Measurements from ENCODE around the gene MKLN1. TPM values are rescaled to one million over a fixed set of nuclear protein-coding genes. Genes with fewer than 3 reads are reported as not detected.

MKLN1 gene
- total RNA-seq, 1 experiment from 2014 or later = 34.3 TPM

GRCh38 chr7:131327049-131327625 lies 539 bp upstream of the MKLN1 start:
- H4K5ac ChIP-seq (ENCODE audit: insufficient read length, low read depth, low read length) = no peak overlapping the region
- no peak overlapping the region for H4K91ac ChIP-seq (ENCODE audit: insufficient read length, low read depth, low read length)
- no peaks in the 10 kb centered on the region; the same call in 1 of the 2 replicates for H3K27me3 Mint-ChIP-seq (ENCODE audit: low read depth)
- H3K36me3 Mint-ChIP-seq (ENCODE audit: insufficient read depth in 1 of 3, low read depth in 3 of 3) = peaks cover 0 to 1% (median 0%) of the 10 kb centered on the region in 3 experiments; a peak in 3 of 7 replicates
- H3K79me1 ChIP-seq (ENCODE audit: insufficient read depth, low read depth, low read length, poor library complexity, severe bottlenecking) = peaks cover 3% of the 10 kb centered on the region
- DNase-seq = peak; percentile 57
- peaks cover 25% of the 10 kb centered on the region for H3K79me2 ChIP-seq (ENCODE audit: insufficient read depth, low read length)
- peaks cover 8% of the 10 kb centered on the region for H3K23me2 ChIP-seq (ENCODE audit: insufficient read length, low read depth, low read length, poor library complexity, severe bottlenecking)
- no peak overlapping the region for H3K4ac ChIP-seq (ENCODE audit: low read depth, low read length)
- H3K9me3 Mint-ChIP-seq = no peaks in the 10 kb centered on the region; a peak in 1 of 5 replicates
- H4K20me1 ChIP-seq (ENCODE audit: control insufficient read depth, insufficient read depth, insufficient read length) = no peaks in the 10 kb centered on the region
- no peak overlapping the region for H3K18ac ChIP-seq (ENCODE audit: insufficient read length, low read depth, low read length)
- peak overlapping the region; percentile 75 for H2AFZ ChIP-seq (ENCODE audit: low read length)
- H3K56ac ChIP-seq (ENCODE audit: insufficient read length, low read depth, low read length) = no peak overlapping the region
- H3K4me2 ChIP-seq (ENCODE audit: insufficient read depth, insufficient read length, low read length) = peak overlapping the region; percentile 88
- H2BK20ac ChIP-seq (ENCODE audit: low read depth, low read length, poor library complexity, severe bottlenecking) = no peak overlapping the region
- no peak overlapping the region for H4K8ac ChIP-seq (replicated peaks; ENCODE audit: insufficient read length, low read depth, low read length)
- H3K4me3 Mint-ChIP-seq = peak overlapping the region; percentile 91 to 97
- peaks cover 4% of the 10 kb centered on the region; the same call in 1 of the 2 replicates for H3K4me1 ChIP-seq (ENCODE audit: insufficient read depth, low read length)
- WGBS (ENCODE audit: extremely low coverage, insufficient read length, low lambda C conversion rate) = no CpG with 5 or more reads among the region's 14 CpGs
- no peak for TF ChIP-seq CTCF (conservative IDR thresholded peaks at IDR 0.05)
- H2BK120ac ChIP-seq (ENCODE audit: low read depth, low read length, poor library complexity, severe bottlenecking) = no peak overlapping the region
- H2BK15ac ChIP-seq (ENCODE audit: low read depth, low read length) = no peak overlapping the region
- H3K27ac ChIP-seq (ENCODE audit: insufficient read length, low read depth, low read length) = no peak overlapping the region
- H3K4me1 Mint-ChIP-seq = peaks cover 41 to 45% of the 10 kb centered on the region in 2 experiments
- H3K9me3 ChIP-seq (ENCODE audit: control insufficient read depth, low read depth, low read length) = no peaks in the 10 kb centered on the region
- H3T11ph ChIP-seq (ENCODE audit: low read length) = no peak overlapping the region
- H3K27ac Mint-ChIP-seq = peak overlapping the region; percentile 88 to 99 (median 95); a peak in 6 of 7 replicates
- no peak overlapping the region for H3K14ac ChIP-seq (ENCODE audit: insufficient read depth, low read length)
- peak overlapping the region; percentile 67 for H3K9ac ChIP-seq (ENCODE audit: extremely low read depth, insufficient read length, low read length)
- H3K27me3 ChIP-seq (ENCODE audit: insufficient read depth, low read length) = no peaks in the 10 kb centered on the region
- H2BK5ac ChIP-seq (ENCODE audit: insufficient read length, low read length) = no peak overlapping the region
- no peak overlapping the region for H3K23ac ChIP-seq (ENCODE audit: insufficient read length, low read depth, low read length)
- no peak overlapping the region for H2AK5ac ChIP-seq (ENCODE audit: insufficient read length, low read length)
- H2BK12ac ChIP-seq (ENCODE audit: insufficient read length, low read depth, low read length) = no peak overlapping the region
